Dedifferentiated amniotic fluid mesenchymal stem cell (primary cell): Measurements from ENCODE around the gene GPR107.

Experiments
- DNase-seq: peaks from one replicate; pipeline ENCODE4 v3.0.0-alpha.2; 2016; ENCODE audit errors: extremely low spot score

The GPR107 gene

DNA sequence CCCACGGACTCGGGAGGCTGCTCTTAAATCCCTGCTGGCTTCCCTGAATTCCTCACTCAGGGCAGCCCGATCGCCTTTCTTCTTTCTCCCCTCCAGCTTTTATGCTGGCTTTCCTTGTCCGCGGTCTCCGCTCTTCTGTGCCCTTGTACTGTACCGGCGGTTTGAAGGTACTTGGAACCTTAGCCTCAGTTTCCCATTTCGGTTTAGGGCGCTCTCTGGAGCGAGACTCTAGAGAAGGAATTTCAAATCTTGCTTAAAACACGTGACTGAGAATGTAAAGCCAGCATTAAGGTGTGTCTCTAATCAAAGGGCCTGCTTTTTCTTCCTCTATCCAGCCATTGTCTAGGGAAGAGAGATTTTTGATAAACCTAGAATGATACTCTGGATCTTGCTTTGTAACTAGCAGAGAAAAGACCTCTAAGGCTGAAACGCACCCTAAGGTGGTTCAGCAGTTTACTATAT, 650 bp downstream of the GPR107 start:
- no peak for DNase-seq

DNA sequence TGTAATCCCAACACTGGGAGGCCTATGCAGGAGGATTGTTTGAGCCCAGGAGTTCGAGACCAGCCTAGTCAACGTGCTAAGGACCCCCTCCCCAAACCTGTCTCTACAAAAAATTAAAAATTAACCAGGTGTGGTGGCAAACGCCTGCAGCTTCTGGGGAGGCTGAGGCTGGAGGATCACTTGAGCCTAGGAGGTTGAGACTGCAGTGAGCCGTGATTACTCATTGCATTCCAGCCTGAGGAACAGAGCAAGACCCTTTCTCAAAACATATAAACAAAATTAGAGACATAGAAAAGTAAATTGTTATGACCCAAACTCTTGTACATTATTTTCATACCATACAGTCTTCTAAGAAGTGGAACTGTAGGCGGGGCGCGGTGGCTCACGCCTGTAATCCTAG, 1.1 kb downstream of the GPR107 start:
- no peak for DNase-seq

DNA sequence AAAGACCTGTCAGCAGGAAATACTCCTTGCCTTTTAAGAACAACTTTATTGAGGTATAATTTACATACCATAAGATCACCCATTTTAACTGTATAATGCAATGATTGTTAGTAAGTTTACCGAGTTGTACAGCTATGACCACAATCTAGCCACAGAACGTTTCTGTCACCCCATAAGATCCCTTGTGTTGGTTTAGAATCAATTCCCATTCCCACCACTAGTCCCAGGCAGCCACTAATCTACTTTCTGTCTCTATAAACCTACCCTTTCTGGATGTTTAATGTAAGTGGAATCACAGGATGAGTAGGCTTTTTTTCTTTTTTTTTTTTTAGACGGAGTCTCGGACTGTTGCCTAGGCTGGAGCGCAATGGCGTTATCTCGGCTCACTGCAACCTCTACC, 4.4 kb downstream of the GPR107 start:
- no peak for DNase-seq

DNA sequence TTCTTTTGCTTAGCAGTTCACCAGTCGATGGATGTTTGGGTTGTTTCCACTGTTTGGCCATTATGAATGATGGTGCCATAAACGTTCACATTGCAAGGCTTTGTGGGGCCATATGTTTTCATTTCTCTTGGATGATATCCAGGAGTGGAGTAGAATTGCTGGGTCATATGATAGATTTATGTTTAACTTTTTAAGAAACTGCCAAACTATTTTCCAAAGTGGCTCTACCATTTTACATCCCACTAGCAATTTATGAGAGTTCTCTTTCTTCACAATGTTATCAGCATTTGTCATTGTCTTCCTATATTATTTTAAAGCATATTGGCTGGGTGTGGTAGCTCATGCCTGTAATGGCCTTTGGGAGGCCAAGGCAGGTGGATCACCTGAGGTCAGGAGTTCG, 5.2 kb downstream of the GPR107 start:
- DNase-seq: no peak

DNA sequence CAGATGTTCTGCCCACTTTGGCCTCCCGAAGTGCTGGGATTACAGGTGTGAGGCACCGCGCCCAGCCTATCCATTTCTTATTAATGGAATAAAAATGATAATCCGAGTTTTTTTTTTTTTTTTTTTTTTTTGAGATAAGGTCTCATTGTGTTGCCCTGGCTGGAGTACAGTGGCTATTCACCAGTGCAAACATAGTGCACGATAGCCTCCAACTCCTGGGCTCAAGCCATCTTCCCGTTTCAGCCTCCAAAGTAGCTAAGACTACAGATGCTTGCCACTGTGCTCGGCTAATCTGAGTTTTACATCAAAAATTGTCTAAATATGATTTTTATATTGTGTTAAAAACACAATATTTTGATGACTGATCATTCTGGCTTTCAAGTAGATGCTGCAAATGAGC, 6.6 kb downstream of the GPR107 start:
- DNase-seq: no peak

DNA sequence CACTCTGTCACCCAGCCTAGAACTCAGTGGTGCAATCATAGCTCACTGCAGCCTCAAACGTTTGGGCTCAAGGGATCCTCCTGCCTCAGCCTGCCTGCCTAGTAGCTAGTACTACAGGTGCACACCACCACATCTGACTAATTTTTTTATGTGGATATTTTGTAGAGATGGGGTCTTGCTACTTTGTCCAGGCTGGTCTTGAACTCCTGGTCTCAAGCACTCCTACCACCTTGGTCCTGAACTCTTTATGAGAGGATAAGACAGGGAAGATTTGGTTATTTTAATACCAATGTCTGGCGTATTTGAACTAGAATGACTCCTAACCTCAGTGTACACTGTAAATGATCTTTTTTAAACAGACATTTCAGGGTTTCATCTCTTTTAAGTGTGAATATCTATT, 9.0 kb downstream of the GPR107 start:
- no peak for DNase-seq

DNA sequence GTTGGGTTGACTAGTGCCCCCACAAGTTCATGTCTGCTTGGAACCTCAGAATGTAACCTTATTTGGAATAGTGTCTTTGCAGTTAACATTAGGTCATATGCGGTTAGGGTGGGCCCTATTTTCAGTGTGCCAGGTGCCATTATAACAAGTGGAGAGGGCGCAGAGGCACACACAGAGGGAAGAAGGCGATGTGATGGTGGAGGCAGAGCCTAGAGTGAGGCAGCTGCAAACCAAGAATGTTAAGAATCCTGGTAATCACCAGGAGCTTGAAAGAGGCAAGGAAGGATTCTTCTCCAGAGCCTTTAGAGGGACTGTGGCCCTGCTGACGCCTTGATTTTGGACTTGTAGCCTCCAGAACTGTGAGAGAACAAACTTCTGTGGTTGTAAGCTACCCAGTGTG, 10.9 kb downstream of the GPR107 start:
- no peak for DNase-seq

DNA sequence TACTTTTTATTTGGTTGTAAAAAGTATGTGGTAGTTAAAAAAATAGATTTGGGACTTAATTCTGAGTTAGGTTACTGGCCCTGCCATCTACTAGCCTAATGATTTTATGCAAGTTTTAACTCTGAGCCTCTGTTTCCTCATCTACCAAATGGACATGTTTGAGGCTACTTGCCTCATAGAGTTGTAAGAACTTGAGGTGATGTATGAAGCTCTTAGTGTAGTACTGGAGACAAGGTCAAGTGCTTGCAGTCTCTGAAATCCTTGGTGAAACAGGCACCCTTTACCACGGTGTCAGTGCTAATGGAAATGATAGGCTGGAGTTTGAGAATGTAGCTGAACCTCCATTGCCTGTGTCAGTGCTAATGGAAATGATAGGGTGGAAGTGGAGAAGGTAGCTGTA, 15.3 kb downstream of the GPR107 start:
- no peak for DNase-seq

DNA sequence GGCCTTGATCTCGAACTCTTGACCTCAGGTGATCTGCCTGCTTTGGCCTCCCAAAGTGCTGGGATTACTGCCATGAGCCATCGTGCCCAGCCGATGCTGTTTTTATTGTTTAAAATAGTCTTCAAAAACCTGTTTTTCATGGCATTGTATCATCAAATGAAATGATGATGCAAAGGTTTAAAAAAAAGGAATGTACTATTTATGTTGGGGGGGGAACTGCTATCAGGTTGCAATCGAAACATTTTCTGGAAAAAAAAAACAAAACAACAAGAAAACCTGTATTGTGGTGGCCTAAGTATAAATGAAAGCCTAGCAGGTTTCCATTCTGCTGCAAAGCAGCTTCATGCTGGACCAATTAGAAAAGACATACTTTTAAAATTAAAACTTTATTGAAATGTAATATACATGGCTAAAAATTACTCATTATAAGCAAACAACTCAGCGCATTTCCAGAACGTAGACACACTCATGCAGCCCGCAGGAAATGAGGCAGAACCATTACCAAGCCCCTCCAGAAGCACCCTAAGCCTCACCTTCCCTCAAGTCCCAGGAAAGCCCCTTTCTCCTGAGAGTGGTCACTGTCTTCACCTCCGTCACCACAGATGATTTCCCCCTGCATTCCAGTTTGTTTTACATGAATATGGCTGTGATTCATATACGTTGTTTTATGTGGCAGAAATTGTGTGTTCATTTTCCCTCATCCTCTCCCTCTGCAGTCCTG, 19.0 kb downstream of the GPR107 start:
- DNase-seq: no peak

DNA sequence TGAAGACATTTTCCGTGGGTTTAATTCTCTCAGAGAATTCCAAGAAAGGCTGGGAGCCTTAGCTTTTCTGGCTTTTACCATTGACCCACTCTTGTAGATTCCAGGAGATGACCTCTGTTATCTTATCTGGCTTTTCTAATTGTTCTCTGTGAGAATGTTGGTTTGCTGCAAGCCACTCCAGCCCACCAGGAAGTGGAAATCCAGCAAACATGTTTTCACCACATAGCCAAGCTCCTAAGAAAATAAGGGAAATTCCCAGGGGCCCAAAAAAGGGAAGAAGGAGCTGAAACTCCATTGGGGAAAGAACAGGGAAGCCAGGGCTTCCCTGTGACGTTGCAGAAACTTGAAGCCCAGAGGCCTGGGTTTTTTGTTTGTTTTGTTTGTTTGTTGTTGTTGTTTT, 19.7 kb downstream of the GPR107 start:
- peak; percentile 76 for DNase-seq

DNA sequence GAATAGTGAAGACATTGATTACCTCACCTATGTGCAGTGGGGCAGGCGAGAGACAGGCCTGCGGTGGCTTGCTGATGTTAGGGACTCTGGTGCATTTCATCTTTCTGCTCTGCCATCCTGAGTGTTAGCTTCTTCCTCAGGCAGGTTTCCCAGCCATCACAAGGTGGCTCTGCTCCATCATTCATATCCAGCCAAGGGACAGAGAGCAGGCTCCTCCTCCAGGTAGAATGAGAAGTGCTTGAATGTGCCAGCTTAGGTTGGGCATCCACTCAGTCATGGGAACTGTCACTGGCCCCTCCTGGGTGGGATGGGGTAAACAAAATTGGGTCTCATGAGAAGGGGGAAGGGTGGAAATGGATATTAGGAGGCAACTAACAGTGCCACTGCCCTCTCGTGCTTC, 24.8 kb downstream of the GPR107 start:
- DNase-seq: no peak

DNA sequence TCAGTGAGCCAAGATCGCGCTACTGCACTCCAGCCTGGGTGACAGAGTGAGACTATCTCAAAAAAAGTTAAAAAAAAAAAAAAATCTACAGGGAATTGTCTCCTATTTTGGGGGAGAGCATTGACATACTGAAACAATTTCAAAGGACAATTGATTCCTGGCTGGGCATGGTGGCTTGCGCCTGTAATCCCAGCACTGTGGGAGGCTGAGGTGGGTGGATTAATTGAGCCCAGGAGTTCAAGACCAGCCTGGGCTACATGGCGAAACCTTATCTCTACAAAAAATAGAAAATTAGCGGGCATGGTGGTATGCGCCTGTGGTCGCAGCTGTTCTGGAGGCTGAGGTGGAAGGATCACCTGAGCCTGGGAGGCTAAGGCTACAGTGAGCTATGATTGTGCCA, 30.6 kb downstream of the GPR107 start:
- no peak for DNase-seq

DNA sequence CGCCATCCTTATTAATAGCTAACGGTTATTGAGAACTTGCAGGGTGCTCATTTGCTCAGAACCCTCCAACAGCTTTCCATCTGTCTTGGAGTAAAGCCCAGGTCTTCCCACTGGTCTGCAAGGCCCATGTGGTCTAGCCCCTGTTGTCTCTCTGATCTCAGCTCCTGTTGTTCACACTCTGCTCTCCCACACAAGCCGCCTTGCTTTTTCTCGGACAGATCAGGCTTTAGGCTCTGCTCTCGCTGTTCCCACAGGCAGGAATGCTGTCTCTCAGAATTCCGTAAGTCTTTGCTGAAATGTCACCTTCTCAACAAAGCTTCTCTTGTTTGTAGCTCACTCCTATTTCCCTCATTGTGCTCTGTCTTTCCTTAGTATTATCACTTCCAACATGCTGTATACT, 34.3 kb downstream of the GPR107 start:
- DNase-seq: no peak

DNA sequence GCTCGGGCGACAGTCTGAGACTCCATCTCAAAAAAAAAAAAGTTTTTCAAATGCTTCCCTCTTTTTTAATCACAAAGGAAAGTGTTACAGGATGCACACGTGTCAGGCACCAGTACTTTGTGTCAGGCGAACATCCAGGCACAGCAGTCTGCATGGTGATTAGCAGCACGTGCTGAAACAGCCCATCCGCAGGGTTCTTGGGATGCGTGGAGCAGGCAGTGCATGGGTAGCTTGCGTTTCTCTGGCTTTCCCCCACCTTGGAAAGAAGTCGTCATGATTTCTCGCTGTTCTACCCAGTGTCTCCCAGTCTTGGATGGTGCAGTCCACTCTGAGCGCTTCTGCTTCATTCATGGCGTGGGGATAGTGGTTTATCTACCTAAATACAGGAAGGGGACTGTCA, 35.4 kb downstream of the GPR107 start:
- DNase-seq: no peak

DNA sequence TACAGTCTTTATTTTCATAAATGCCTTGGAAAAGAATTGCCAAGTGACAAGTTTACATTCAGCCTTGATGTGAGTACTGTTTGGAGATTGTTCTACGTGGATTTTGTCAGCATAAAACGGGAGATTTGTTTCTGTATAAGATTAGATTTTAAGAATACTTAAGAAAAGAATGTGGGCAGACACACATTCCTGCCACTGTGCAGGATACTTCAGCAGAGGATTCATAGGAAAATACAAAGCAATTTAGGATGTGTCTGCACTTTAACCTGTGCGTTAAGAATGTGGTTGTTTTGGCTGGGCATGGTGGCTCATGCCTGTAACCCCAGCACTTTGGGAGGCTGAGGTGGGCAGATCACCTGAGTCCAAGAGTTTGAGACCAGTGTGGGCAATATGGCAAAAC, 37.2 kb downstream of the GPR107 start:
- no peak for DNase-seq

DNA sequence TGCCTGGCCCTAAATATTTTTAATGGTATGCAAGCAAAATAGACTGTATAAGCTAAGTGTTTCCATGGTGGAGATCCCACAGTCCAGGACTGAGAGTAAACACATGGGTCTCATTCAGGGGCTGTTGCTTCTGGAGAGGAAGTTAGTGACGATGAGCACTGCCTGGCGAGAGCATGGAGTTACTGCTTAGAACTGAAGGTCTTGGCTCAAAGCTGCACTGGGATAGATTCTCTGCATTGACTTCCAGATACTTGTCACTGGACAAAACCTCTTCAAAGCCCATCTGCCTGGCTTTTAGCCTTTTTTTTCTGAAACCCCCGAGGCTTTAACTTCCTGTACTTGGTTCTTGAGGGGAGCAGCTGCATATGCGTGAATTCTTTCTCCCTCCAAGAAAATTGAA, 39.2 kb downstream of the GPR107 start:
- no peak for DNase-seq

DNA sequence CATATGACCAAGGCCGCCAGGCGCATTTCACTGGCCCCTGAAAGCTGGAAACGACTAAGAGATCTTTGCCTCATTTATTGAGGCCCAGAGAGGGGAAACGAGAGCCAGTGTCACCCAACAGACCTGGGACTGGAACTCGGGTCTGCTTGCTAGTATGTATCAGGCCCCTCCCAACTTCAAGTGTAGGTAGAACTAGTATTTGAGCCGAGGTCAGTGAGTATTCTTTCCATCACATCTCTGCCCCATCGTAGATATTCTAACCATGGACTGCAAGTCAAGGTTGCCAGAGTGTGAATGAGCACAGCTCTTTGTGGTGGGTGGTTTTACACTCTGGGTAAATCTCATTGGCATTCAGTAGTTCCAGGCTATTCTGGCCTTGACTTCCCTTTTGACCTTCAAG, 42.2 kb downstream of the GPR107 start:
- DNase-seq: no peak

DNA sequence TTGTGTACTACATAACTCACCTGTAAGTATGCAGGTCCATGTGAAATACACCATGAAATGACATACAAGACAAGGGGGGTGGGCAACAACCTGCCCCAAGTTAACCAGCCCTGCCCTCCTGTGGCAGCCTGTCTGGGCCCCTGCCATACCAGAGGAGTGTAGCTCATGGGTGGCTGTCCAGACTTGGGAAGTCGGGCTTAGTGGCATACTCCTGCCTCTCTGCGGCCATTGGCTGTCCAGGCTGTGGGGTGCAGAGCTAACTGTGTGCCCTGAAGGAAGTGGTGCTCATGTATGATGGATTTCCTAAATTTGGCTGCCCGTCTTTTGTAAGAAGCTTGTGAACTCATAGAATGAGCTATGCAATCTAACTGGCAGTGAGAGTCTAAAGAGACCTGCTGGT, 47.0 kb downstream of the GPR107 start:
- DNase-seq: no peak

DNA sequence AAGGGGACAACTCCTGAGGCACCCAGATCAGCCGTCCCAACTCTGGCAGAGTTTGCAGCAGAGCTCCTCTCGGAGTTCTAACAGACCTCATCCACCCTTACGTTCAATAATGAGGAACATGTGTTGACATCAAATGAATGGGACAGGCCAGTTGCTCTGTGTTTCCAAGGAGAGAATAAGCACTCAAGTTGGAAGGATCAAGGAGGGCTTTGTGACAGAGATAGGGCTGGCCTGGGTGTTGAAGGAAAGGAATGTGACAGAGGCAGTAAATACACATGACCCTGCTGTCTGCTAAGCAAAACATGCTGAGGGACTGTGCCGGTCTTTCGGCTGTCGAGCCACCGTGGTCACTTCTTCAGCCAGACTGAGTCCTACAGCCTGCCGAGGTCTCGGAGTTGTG, 48.2 kb downstream of the GPR107 start:
- DNase-seq: no peak

DNA sequence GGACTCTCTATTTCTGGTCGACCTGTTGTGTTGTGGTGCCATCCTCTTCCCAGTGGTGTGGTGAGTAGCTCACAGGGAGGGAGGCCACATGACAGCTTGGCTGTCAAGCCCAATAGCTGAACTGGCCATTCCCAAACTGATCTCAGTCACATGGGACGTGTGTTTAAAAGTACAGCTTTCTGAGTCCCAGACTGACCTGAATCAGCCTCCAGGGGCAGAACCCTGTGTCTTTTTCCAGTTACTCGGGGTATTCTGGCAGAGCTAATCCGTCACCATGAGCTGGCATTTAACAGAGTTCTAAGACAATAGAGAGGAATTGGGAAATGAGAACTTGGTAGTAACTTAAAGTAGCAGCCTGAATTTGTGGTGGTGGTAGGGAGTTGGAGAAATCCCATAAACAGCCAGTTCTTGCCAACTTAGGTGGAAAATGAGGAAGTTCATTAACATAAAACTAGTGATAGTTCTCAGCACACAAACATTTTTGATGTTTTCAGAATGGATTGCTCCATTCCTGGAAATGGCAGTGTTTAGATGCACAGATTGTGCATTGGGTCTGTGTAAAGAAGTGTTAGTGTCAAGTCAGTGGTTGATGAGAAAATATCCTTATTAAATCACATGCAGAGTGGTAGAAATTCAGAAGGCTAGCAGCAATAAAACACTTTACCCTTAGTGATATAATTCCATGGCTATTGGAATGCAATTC, 50.9 kb downstream of the GPR107 start:
- no peak for DNase-seq

DNA sequence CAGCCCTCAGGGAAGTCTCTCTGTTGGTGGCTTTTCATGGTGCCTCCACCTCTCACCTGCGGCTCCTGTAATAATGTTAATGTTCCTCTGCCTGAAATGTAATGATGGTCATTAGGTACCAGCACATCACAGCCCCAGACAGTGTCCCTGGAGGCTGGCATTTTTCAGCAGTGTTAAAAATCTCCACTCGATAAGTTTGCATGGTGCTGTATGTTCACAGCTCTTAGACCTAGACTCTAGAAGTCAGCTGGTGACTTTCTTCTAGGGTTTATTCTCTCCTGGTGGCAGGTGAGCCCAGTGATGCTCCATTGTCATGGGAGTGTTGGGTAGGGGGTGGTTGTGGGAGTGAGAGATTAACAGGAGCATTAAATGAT, 53.1 kb downstream of the GPR107 start:
- no peak for DNase-seq

DNA sequence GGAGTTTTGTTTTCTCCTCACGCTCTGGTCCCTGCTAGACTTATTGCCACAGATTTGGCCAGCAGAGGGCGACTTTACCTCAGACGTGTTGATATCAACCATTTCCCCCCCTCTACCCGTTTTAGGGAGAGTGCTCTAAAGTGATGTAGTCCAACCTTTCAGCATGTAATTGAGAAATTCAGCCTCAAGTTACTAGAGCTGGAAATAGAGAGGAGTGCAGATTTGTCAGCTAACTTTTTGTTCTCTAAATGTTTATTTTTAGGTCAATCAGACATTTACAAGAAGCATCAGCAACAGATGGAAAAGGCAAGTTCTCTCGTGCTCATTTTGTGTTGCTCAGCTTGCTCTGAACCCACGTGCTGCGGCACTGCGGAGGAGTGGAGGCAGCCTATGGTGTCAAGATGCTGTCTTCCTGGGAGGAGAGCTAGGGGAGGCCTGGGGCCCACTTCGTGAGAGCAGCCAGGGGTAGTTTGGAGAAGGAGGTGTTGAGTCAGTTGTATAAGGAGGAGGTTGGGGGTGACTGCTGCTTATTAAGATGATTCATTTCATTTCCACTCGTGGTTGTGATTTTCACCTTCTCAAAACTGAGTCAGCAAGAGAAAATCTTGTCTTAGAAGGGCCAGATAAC, 53.6 kb downstream of the GPR107 start:
- DNase-seq: peak; percentile 87

DNA sequence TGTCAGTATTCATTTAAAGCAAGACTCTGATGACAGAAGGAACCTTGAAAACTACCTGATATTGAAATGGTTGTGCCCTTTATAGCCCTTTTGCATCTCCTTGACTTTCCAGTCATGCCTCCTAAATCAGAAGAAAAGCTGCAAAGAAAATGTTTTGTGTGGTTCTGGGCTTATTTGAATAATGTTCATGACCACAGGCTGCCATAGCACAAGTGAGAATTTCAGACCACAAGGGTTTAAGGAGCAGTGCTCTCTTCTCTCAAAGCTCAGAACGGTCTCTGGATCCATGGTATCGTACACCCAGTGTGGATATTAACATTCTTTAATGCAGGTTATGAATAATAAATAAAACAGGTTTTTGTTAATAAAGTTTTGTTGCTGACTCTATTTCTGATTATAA, 54.2 kb downstream of the GPR107 start:
- no peak for DNase-seq
